Gastrocnemius medialis (tissue), 4 donors: ENCODE results near the gene GLI3. TPM values are rescaled to one million over a fixed set of nuclear protein-coding genes. Genes with fewer than 3 reads are reported as not detected.

Source experiments
- ATAC-seq, 2 donors: fragments of 150-250 bp; one replicate each; pipeline ENCODE4 v1.9.1; 2016
- DNase-seq, 2 donors: peaks; one replicate each; pipeline ENCODE4 v3.0.0-alpha.2; 2019
- H3K27ac ChIP-seq, 4 donors: fragments of 200-600 bp; sonication (generic); 1 replicate in 1 of 4; 2 replicates in 3 of 4; pipeline ENCODE4 v1.5.1; 2016 to 2018; ENCODE audit warnings: mild to moderate bottlenecking in 2 of 4, moderate library complexity in 1 of 4
- H3K27me3 ChIP-seq, 3 donors: fragments of 200-600 bp; sonication (generic) in 2 of 3; 1 replicate in 1 of 3; 2 replicates in 2 of 3; pipeline versions ENCODE4 v1.5.1 to v1.6.0; 2016 to 2019; ENCODE audit warnings: mild to moderate bottlenecking in 1 of 3, moderate library complexity in 1 of 3
- H3K36me3 ChIP-seq, 2 donors: fragments of 200-600 bp; sonication (generic) in 1 of 2; one replicate each; pipeline ENCODE4 v1.5.1; 2017 to 2018
- H3K4me1 ChIP-seq, 2 donors: fragments of 200-600 bp; sonication (generic) in 1 of 2; one replicate each; pipeline ENCODE4 v1.5.1; 2016 to 2017; ENCODE audit warnings: mild to moderate bottlenecking in 2 of 2
- H3K4me3 ChIP-seq, 4 donors: fragments of 200-600 bp; sonication (generic) in 3 of 4; 1 replicate in 1 of 4; 2 replicates in 3 of 4; pipeline ENCODE4 v1.5.1; 2016 to 2019; ENCODE audit warnings: mild to moderate bottlenecking in 2 of 4
- H3K9me3 ChIP-seq, 3 donors: fragments of 200-600 bp; sonication (generic) in 2 of 3; 1 replicate in 1 of 3; 2 replicates in 2 of 3; pipeline ENCODE4 v1.5.1; 2016 to 2019
- CTCF ChIP-seq, 5 experiments: fragments of 450-650 bp in 3 of 5; fragments of 200-600 bp in 2 of 5; sonication (generic) in 2 of 5; IDR thresholded peaks in 4 of 5; conservative IDR thresholded peaks in 1 of 5; 1 replicate in 4 of 5; 2 replicates in 1 of 5; pipeline ENCODE4 v1.5.1; 2016 to 2019; ENCODE audit warnings: antibody characterized with exemption in 5 of 5, mild to moderate bottlenecking in 3 of 5, moderate library complexity in 3 of 5
- POLR2A ChIP-seq, 2 donors: fragments of 450-650 bp; IDR thresholded peaks; one replicate each; pipeline ENCODE4 v1.6.1; 2017; ENCODE audit warnings: antibody characterized with exemption in 2 of 2, mild to moderate bottlenecking in 2 of 2, moderate library complexity in 2 of 2
- in situ Hi-C, 4 donors: fragments of 200-750 bp; cut with MboI; loops; one replicate each; pipeline versions ENCODE4 v1.15.0 to v1.8.0; 2017; ENCODE audit warnings: low sequenced_read_pairs in 4 of 4
- intact Hi-C: fragments of 100-400 bp; cut with DNase I; formaldehyde crosslinking; loops from one replicate; pipeline ENCODE4 v1.15.1; 2023; ENCODE audit warnings: low total_unique reads
- total RNA-seq, 4 donors: library from RNA; depleted of rRNA; stranded (reverse); fragments of >200 nt; gene quantifications; one replicate each; pipeline versions ENCODE4 v1.1.0 to v1.2.3, GENCODE V29; 2016

GLI3 gene
- total RNA-seq, 4 donors from 2014 or later = 0.46 to 1.6 (median 0.81) TPM

- Histone ChIP-seq H3K36me3 (no peaks in the 10 kb centered on the region), H3K27ac (no peak overlapping the region), H3K27me3 (no peaks in the 10 kb centered on the region), H3K4me1 (no peaks in the 10 kb centered on the region), H3K9me3 (no peaks in the 10 kb centered on the region), H3K4me3 (no peak overlapping the region)
- TF ChIP-seq POLR2A (IDR thresholded peaks at IDR 0.05) (no peak), CTCF (IDR thresholded peaks at IDR 0.05 in 4 of 5, conservative IDR thresholded peaks at IDR 0.05 in 1 of 5) (no peak)
- in situ Hi-C loops = no loop called here
- intact Hi-C loops = no loop called here
- ATAC-seq = no peak
- DNase-seq = no peak
These were observed 325.2 kb downstream of the GLI3 start for GRCh38 chr7:41911792-41912191.
